ENCODE data around the gene LRRTM2.

Gene LRRTM2

GRCh38 chr5:138833726-138834480, 41.2 kb downstream of the LRRTM2 start:
- DNase-seq = no peak

GRCh38 chr5:138833080-138833479, 42.1 kb downstream of the LRRTM2 start:
- no peak for DNase-seq

DNA sequence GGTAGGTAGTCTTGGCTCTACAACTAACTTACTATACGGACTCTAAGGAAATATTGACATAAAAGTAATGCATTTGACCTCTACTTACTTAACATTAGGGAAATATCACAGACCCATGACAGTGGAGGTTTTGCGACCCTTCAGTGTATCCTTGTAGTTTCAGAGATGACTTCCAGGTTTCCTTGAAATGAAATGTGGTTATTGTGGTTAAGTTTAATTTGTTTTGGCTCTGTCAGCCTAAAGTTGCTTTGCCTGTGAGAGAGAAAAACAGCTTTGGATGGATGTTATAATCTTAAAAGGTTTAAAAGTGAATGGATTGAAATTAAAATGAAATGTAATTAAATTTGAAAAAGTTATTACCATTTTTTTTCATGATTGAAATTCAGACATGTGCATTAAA, 42.9 kb downstream of the LRRTM2 start:
- no peak for DNase-seq

DNA sequence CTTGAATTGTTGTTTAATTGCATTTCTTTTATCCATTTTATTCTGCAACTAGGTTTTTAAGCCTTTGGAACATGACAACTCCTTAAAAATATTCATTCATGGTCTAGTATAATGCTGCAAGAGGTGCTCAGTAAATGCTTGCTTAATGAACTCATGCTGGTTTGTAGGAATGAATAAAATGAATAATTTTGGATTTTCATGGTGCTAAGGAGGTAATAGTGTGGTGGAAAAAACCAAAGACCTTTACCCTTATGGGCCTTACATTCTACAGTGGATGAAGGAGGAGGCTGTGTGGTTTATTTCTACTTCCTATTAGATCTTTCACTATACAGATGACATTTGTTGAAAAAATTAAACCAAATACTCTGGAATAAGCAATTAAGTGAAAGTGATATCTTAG, 43.4 kb downstream of the LRRTM2 start:
- no peak for DNase-seq

GRCh38 chr5:138829341-138829740, 45.8 kb downstream of the LRRTM2 start:
- DNase-seq = no peak

DNA sequence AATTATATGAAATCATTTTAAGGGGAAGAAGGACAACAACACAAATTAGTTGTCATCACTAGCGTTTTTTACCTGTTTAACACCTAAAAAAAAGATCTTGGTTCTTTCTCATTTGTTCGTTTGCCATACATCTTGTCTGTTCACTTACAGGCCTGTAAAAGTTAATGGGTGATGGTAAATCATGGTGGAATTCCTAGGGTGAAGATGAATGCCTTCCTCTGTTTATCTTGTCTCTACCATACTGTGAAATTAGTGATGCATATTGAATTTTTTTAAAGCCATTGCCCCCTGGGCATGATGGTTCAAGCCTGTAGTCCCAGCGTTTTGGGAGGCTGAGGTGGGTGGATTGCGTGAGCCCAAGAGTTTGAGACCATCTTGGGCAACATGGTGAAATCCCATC, 46.6 kb downstream of the LRRTM2 start:
- DNase-seq = no peak

DNA sequence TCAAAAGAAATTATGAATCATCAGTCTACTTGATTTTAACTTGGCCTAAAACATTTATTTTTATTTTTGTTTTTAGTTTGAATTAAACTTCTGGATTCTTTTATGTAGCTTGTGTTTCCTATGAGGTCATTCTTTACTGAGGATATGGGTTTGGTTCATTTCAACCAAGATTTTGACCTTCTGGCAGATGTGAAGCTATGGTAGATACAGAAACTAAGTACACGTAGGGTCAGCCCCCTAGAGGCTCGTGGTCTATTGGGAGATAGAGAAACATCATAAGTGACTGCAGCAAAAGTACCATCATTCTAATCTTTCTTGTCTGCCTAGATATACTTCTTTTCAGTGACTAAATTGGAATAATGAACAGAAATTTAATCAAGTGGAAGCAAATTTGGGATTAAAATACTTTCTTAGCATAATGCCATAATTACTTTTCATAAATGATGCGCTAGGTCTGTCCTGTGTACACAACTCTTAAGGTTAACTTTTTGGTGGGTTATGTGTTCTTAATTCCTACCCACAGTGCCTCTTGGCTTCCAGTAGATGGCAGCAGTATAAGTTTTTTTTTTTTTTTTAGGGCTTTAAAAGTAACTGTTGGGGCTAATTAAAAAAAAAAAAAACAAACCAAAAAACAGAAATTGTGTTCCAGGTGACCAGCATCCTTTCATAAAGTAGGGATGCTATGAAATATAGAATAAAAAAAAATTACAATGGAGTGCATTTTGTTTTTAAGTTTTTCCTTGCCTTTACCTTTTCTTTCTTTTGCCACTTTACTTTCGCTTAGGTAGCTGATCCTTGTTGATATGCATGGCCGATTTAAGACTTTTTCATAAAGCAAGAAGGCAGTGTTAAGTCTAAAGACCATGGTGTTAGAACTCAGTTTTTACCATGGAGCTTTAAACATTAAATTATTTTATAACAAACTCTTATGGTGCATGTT, 49.9 kb downstream of the LRRTM2 start:
- DNase-seq = no peak

DNA sequence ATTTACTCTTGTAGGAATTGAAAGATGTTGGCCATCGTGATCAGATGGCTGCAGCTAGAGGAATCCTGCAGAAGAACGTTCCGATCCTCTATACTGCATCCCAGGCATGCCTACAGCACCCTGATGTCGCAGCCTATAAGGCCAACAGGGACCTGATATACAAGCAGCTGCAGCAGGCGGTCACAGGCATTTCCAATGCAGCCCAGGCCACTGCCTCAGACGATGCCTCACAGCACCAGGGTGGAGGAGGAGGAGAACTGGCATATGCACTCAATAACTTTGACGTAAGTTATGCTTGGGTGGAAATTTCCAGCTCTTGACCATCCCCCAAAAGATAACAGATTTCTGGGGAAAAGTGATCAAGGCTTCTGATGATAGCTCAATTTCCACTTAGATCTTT, 50.6 kb downstream of the LRRTM2 start:
- no peak for DNase-seq

DNA sequence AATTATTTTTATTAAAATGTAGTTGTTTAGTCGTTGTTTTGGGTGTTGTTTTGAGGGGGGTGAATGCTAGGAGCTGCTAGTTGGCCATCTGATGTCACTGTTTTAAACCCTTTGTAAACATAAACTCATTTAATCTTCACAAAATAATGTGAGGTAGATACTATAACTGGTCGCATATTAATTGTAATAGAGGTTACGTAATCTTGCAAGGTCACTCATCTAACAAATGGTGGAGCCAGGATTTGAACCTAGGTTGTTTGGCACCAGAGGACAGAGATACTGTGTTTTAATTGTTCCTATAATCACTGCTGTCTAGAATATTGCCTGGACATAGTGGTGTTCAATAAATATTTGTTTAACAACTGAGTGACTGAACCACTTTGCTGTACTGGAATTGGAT, 54.4 kb downstream of the LRRTM2 start:
- DNase-seq = no peak

GRCh38 chr5:138819081-138819480, 56.1 kb downstream of the LRRTM2 start:
- DNase-seq = no peak

Data from NCI-H1930 (cell line).